ENCODE measurements around the gene TKTL2. TPM values are rescaled to one million over a fixed set of nuclear protein-coding genes. Genes with fewer than 3 reads are reported as not detected.
"Not testable (repeated sequence)": the region's sequence is repeated elsewhere in the genome, so short reads cannot be mapped to it uniquely, and the experiment has no call there.

Gene TKTL2
- total RNA-seq, 4 donors from 2014 or later = 0.14 to 0.48 TPM; not detected in 2

GRCh38 chr4:163467082-163467770, 6.3 kb downstream of the TKTL2 start:
- H3K4me3 ChIP-seq = no peak overlapping the region
- WGBS, 2 donors (ENCODE audit: low coverage in 1 of 2) = 79 to 89% methylated on average over 4 of the region's 4 CpGs
- in situ Hi-C loops (cut with MboI; ENCODE audit: low pct_ligation_motif_present in 1 of 4, low pct_unique_long_range_greater_than_20kb in 1 of 4, low sequenced_read_pairs in 3 of 4) (no loop called here), intact Hi-C loops (cut with DNase I; ENCODE audit: low total_unique reads) (loop anchor here (5.0 kb wide), 1 partner anchor 655 kb away; no protein-coding TSS in a partner anchor)
- H3K36me3 ChIP-seq = no peaks in the 10 kb centered on the region
- DNase-seq = no peak
- H3K27ac ChIP-seq = no peak overlapping the region
- no peaks in the 10 kb centered on the region for H3K27me3 ChIP-seq
- no peaks in the 10 kb centered on the region for H3K9me3 ChIP-seq
- TF ChIP-seq EP300 (IDR thresholded peaks at IDR 0.05; ENCODE audit: low read depth) (no peak), POLR2AphosphoS5 (IDR thresholded peaks at IDR 0.05) (no peak), POLR2A (IDR thresholded peaks at IDR 0.05) (no peak)
- TF ChIP-seq, protein P1, sequence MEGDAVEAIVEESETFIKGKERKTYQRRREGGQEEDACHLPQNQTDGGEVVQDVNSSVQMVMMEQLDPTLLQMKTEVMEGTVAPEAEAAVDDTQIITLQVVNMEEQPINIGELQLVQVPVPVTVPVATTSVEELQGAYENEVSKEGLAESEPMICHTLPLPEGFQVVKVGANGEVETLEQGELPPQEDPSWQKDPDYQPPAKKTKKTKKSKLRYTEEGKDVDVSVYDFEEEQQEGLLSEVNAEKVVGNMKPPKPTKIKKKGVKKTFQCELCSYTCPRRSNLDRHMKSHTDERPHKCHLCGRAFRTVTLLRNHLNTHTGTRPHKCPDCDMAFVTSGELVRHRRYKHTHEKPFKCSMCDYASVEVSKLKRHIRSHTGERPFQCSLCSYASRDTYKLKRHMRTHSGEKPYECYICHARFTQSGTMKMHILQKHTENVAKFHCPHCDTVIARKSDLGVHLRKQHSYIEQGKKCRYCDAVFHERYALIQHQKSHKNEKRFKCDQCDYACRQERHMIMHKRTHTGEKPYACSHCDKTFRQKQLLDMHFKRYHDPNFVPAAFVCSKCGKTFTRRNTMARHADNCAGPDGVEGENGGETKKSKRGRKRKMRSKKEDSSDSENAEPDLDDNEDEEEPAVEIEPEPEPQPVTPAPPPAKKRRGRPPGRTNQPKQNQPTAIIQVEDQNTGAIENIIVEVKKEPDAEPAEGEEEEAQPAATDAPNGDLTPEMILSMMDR (IDR thresholded peaks at IDR 0.05) = no peak
- H3K4me1 ChIP-seq = no peaks in the 10 kb centered on the region

- in situ Hi-C loops (cut with MboI; ENCODE audit: low pct_ligation_motif_present in 1 of 4, low pct_unique_long_range_greater_than_20kb in 1 of 4, low sequenced_read_pairs in 3 of 4) = no loop called here
- H3K27me3 ChIP-seq = no peaks in the 10 kb centered on the region
- TF ChIP-seq EP300 (IDR thresholded peaks at IDR 0.05; ENCODE audit: low read depth) (no peak), POLR2AphosphoS5 (IDR thresholded peaks at IDR 0.05) (no peak), POLR2A (IDR thresholded peaks at IDR 0.05) (no peak)
- TF ChIP-seq, protein P1 (IDR thresholded peaks at IDR 0.05) = no peak
- H3K9me3 ChIP-seq = no peaks in the 10 kb centered on the region
- H3K4me1 ChIP-seq = no peaks in the 10 kb centered on the region
- no peak overlapping the region for H3K27ac ChIP-seq
- DNase-seq = no peak
- no peak overlapping the region for H3K4me3 ChIP-seq
- intact Hi-C loops (cut with DNase I; ENCODE audit: low total_unique reads) = no loop called here
- H3K36me3 ChIP-seq = no peaks in the 10 kb centered on the region
- WGBS, 2 donors (ENCODE audit: low coverage in 1 of 2) = 88 to 92% methylated on average over 5 of the region's 5 CpGs
Measured at GRCh38 chr4:163462556-163462955, 11.0 kb downstream of the TKTL2 start.

GRCh38 chr4:163448540-163449203, 24.9 kb downstream of the TKTL2 start:
- Histone ChIP-seq H3K27ac (no peak overlapping the region), H3K27me3 (no peaks in the 10 kb centered on the region), H3K4me1 (no peaks in the 10 kb centered on the region), H3K4me3 (no peak overlapping the region), H3K9me3 (no peaks in the 10 kb centered on the region), H3K36me3 (no peaks in the 10 kb centered on the region)
- no peak for DNase-seq
- TF ChIP-seq POLR2A (IDR thresholded peaks at IDR 0.05) (no peak), EP300 (IDR thresholded peaks at IDR 0.05; ENCODE audit: low read depth) (no peak), POLR2AphosphoS5 (IDR thresholded peaks at IDR 0.05) (no peak)
- TF ChIP-seq, protein P1 (IDR thresholded peaks at IDR 0.05) = no peak
- intact Hi-C loops (cut with DNase I; ENCODE audit: low total_unique reads) = no loop called here
- 63 to 70% methylated on average over 4 to 6 of the region's 6 CpGs for WGBS, 2 donors (ENCODE audit: low coverage in 1 of 2)
- in situ Hi-C loops (cut with MboI; ENCODE audit: low pct_ligation_motif_present in 1 of 4, low pct_unique_long_range_greater_than_20kb in 1 of 4, low sequenced_read_pairs in 3 of 4) = no loop called here

GRCh38 chr4:163447481-163447880, 26.1 kb downstream of the TKTL2 start:
- no peaks in the 10 kb centered on the region for H3K4me1 ChIP-seq
- no peak overlapping the region for H3K27ac ChIP-seq
- H3K36me3 ChIP-seq = no peaks in the 10 kb centered on the region
- 72 to 80% methylated on average over 1 of the region's 1 CpG for WGBS, 2 donors (ENCODE audit: low coverage in 1 of 2)
- H3K4me3 ChIP-seq = no peak overlapping the region
- in situ Hi-C loops (cut with MboI; ENCODE audit: low pct_ligation_motif_present in 1 of 4, low pct_unique_long_range_greater_than_20kb in 1 of 4, low sequenced_read_pairs in 3 of 4) (no loop called here), intact Hi-C loops (cut with DNase I; ENCODE audit: low total_unique reads) (no loop called here)
- DNase-seq = no peak
- no peaks in the 10 kb centered on the region for H3K9me3 ChIP-seq
- H3K27me3 ChIP-seq = peaks cover 4% of the 10 kb centered on the region
- TF ChIP-seq, protein P1 (IDR thresholded peaks at IDR 0.05) = no peak
- no peak for TF ChIP-seq POLR2AphosphoS5 (IDR thresholded peaks at IDR 0.05)
- no peak for TF ChIP-seq EP300 (IDR thresholded peaks at IDR 0.05; ENCODE audit: low read depth)
- TF ChIP-seq POLR2A (IDR thresholded peaks at IDR 0.05) = no peak

DNA sequence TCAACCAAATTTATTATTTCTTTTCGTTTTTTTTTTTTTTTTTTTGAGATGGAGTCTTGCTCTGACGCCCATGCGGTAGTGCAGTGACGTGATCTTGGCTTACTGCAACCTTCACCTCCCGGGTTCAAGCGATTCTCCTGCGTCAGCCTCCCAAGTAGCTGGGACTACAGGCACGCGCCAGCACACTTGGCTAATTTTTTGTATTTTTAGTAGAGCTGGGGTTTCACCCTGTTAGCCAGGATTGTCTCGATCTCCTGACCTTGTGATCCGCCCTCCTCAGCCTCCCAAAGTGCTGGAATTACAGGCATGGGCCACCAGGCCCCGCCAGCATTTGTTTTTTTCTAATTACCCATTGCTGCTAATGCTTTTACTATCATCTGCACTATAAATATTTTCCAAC, 26.5 kb downstream of the TKTL2 start:
- 86 to 88% methylated on average over 4 to 12 of the region's 12 CpGs for WGBS, 2 donors (ENCODE audit: low coverage in 1 of 2)
- DNase-seq; H3K27ac ChIP-seq; H3K4me1 ChIP-seq; H3K36me3 ChIP-seq; intact Hi-C loops (cut with DNase I; ENCODE audit: low total_unique reads); H3K27me3 ChIP-seq; H3K4me3 ChIP-seq; H3K9me3 ChIP-seq; in situ Hi-C loops (cut with MboI; ENCODE audit: low pct_ligation_motif_present in 1 of 4, low pct_unique_long_range_greater_than_20kb in 1 of 4, low sequenced_read_pairs in 3 of 4): not testable (repeated sequence)

Data from transverse colon (tissue), 4 donors.